Erythroblast (primary cell): ENCODE data around the gene PLK2.

Experiments
- GATA1 ChIP-seq: IDR thresholded peaks from 2 replicates; pipeline ENCODE4 v1.6.1; 2011; ENCODE audit warnings: low read depth, mild to moderate bottlenecking, control low read depth, low read length, moderate library complexity
- POLR2A ChIP-seq: IDR thresholded peaks from 2 replicates; pipeline ENCODE4 v1.6.1; 2011; ENCODE audit warnings: mild to moderate bottlenecking, low read length

GRCh38 chr5:58452566-58453258 lies 7.2 kb downstream of the PLK2 start:
- TF ChIP-seq POLR2A = no peak
- TF ChIP-seq GATA1 = no peak
